HEK293 (cell line): Measurements from ENCODE around the gene MED10.

ENCODE experiments used
- CTCF ChIA-PET: fragments of 350-600 bp; formaldehyde crosslinking; extraction: SDS; loops from one replicate; lab custom pipeline; 2021; ENCODE audit warnings: antibody characterized with exemption; lab: Yijun Ruan, JAX
- POLR2A ChIA-PET: fragments of 300-600 bp; formaldehyde crosslinking; extraction: SDS; loops from one replicate; lab custom pipeline; 2020; ENCODE audit warnings: antibody characterized with exemption, inconsistent platforms; lab: Yijun Ruan, JAX
- H3K27ac ChIP-seq: fragments of 200-500 bp; sonication (Bioruptor generic); 2 replicates; pipeline ENCODE4 v1.5.1; 2014; ENCODE audit warnings: low read depth, low read length, control low read depth, inconsistent platforms; ENCODE audit errors: extremely low read depth
- H3K36me3 ChIP-seq, 2 experiments: fragments of 200-500 bp in 1 of 2; sonication (Bioruptor generic) in 1 of 2; 1 replicate in 1 of 2; 2 replicates in 1 of 2; pipeline ENCODE4 v1.5.1; 2014 to 2017; ENCODE audit warnings: inconsistent platforms in 2 of 2, low read length in 2 of 2; ENCODE audit not compliant: control insufficient read depth in 2 of 2, insufficient read depth in 1 of 2
- H3K4me1 ChIP-seq: fragments of 200-500 bp; sonication (Bioruptor generic); 2 replicates; pipeline ENCODE4 v1.5.1; 2014; ENCODE audit warnings: mild to moderate bottlenecking, low read length, inconsistent platforms; ENCODE audit not compliant: control insufficient read depth, insufficient read depth
- H3K4me3 ChIP-seq: 2 replicates; pipeline ENCODE4 v1.5.1; 2011; ENCODE audit warnings: low read depth, mild to moderate bottlenecking, control low read depth, low read length, moderate library complexity
- H3K9me3 ChIP-seq: fragments of 200-500 bp; sonication (Bioruptor generic); 2 replicates; pipeline ENCODE4 v1.5.1; 2014; ENCODE audit warnings: low read depth, low read length, inconsistent platforms; ENCODE audit not compliant: control insufficient read depth, insufficient read depth
- FEZF1 ChIP-seq: fragments of 450-650 bp; formaldehyde crosslinking; IDR thresholded peaks from 2 replicates; pipeline ENCODE4 v1.5.1; 2016; ENCODE audit warnings: missing biosample characterization, missing genetic modification characterization
- HOXA7 ChIP-seq: sonication (generic); formaldehyde crosslinking; IDR thresholded peaks from 2 replicates; pipeline ENCODE4 v1.8.1; 2022; ENCODE audit warnings: missing genetic modification reagents, borderline replicate concordance
- SALL2 ChIP-seq: fragments of 450-650 bp; formaldehyde crosslinking; IDR thresholded peaks from 2 replicates; pipeline ENCODE4 v1.5.0; 2017; ENCODE audit warnings: missing biosample characterization, mild to moderate bottlenecking, missing genetic modification characterization, borderline replicate concordance
- YY2 ChIP-seq: fragments of 450-650 bp; formaldehyde crosslinking; IDR thresholded peaks from 2 replicates; pipeline ENCODE4 v1.5.1; 2016; ENCODE audit warnings: missing biosample characterization, missing genetic modification characterization
- ZBTB1 ChIP-seq: fragments of 450-650 bp; formaldehyde crosslinking; IDR thresholded peaks from 2 replicates; pipeline ENCODE4 v1.5.1; 2016; ENCODE audit warnings: missing biosample characterization, missing genetic modification characterization
- ZFP37 ChIP-seq: fragments of 450-650 bp; formaldehyde crosslinking; IDR thresholded peaks from 2 replicates; pipeline ENCODE4 v1.5.1; 2016; ENCODE audit warnings: missing biosample characterization, missing genetic modification characterization
- ZIC2 ChIP-seq: fragments of 450-650 bp; formaldehyde crosslinking; IDR thresholded peaks from 2 replicates; pipeline ENCODE4 v1.5.1; 2016; ENCODE audit warnings: missing biosample characterization, missing genetic modification characterization
- ZNF175 ChIP-seq: fragments of 450-650 bp; formaldehyde crosslinking; IDR thresholded peaks from 2 replicates; pipeline ENCODE4 v1.5.1; 2016; ENCODE audit warnings: missing biosample characterization, missing genetic modification characterization
- ZNF23 ChIP-seq: fragments of 450-650 bp; formaldehyde crosslinking; IDR thresholded peaks from 2 replicates; pipeline ENCODE4 v1.5.1; 2016; ENCODE audit warnings: missing biosample characterization, missing genetic modification characterization, borderline replicate concordance
- ZNF350 ChIP-seq: fragments of 450-650 bp; formaldehyde crosslinking; IDR thresholded peaks from 2 replicates; pipeline ENCODE4 v1.5.0; 2017; ENCODE audit warnings: missing biosample characterization, mild to moderate bottlenecking, missing genetic modification characterization
- ZNF449 ChIP-seq: fragments of 450-650 bp; formaldehyde crosslinking; IDR thresholded peaks from 2 replicates; pipeline ENCODE4 v1.5.1; 2017; ENCODE audit warnings: missing biosample characterization, mild to moderate bottlenecking, missing genetic modification characterization, moderate library complexity
- ZNF529 ChIP-seq: fragments of 450-650 bp; formaldehyde crosslinking; IDR thresholded peaks from 2 replicates; pipeline ENCODE4 v1.5.1; 2017; ENCODE audit warnings: missing genetic modification characterization, missing biosample characterization; ENCODE audit not compliant: insufficient replicate concordance
- ZNF596 ChIP-seq: fragments of 450-650 bp; IDR thresholded peaks from 2 replicates; pipeline ENCODE4 v1.5.0; 2018; ENCODE audit warnings: missing biosample characterization, mild to moderate bottlenecking, missing genetic modification characterization, moderate library complexity
- ZNF660 ChIP-seq: fragments of 450-650 bp; IDR thresholded peaks from 2 replicates; pipeline ENCODE4 v1.5.1; 2018; ENCODE audit warnings: missing biosample characterization, mild to moderate bottlenecking, missing genetic modification characterization
- ZNF707 ChIP-seq: fragments of 450-650 bp; formaldehyde crosslinking; IDR thresholded peaks from 2 replicates; pipeline ENCODE4 v1.5.1; 2016; ENCODE audit warnings: missing biosample characterization, missing genetic modification characterization
- TF ChIP-seq, protein P1 (sequence below): fragments of 450-650 bp; formaldehyde crosslinking; IDR thresholded peaks from 2 replicates; pipeline ENCODE4 v1.5.1; 2016; ENCODE audit warnings: missing biosample characterization, missing genetic modification characterization
- TF ChIP-seq, protein P2 (sequence below): fragments of 450-650 bp; formaldehyde crosslinking; IDR thresholded peaks from 2 replicates; pipeline ENCODE4 v1.5.1; 2016; ENCODE audit warnings: missing biosample characterization, missing genetic modification characterization
- TF ChIP-seq, protein P3 (sequence below): fragments of 450-650 bp; formaldehyde crosslinking; IDR thresholded peaks from 2 replicates; pipeline ENCODE4 v1.5.1; 2016; ENCODE audit warnings: missing biosample characterization, missing genetic modification characterization
- TF ChIP-seq, protein P4 (sequence below): fragments of 450-650 bp; IDR thresholded peaks from 2 replicates; pipeline ENCODE4 v1.5.1; 2018; ENCODE audit warnings: missing biosample characterization, missing genetic modification characterization

The MED10 gene

DNA sequence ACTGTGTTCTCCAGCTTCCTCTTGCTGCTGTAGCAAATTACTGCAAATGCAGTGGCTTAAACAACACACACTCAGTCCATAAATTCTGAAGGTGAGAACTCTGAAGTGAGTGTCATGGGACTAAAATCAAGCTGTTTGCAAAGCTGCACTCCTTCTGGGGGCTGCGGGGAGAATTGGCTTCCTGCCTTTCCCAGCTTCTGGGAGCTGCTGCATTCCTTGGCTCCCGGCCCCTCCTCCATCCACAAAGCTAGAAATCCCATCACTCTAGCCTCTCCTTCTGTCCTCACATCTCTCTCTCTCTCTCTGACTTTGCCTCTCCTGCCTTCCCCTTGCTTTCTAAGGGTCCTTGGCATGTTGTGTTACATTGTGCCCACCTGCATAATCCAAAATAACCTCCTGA lies 14.2 kb upstream of the MED10 start:
- TF ChIP-seq YY2 (tag by site-specific recombination) = no peak
- no peak for TF ChIP-seq ZNF175 (tag by site-specific recombination)
- TF ChIP-seq SALL2 (tag by site-specific recombination) = no peak
- TF ChIP-seq, protein P1, sequence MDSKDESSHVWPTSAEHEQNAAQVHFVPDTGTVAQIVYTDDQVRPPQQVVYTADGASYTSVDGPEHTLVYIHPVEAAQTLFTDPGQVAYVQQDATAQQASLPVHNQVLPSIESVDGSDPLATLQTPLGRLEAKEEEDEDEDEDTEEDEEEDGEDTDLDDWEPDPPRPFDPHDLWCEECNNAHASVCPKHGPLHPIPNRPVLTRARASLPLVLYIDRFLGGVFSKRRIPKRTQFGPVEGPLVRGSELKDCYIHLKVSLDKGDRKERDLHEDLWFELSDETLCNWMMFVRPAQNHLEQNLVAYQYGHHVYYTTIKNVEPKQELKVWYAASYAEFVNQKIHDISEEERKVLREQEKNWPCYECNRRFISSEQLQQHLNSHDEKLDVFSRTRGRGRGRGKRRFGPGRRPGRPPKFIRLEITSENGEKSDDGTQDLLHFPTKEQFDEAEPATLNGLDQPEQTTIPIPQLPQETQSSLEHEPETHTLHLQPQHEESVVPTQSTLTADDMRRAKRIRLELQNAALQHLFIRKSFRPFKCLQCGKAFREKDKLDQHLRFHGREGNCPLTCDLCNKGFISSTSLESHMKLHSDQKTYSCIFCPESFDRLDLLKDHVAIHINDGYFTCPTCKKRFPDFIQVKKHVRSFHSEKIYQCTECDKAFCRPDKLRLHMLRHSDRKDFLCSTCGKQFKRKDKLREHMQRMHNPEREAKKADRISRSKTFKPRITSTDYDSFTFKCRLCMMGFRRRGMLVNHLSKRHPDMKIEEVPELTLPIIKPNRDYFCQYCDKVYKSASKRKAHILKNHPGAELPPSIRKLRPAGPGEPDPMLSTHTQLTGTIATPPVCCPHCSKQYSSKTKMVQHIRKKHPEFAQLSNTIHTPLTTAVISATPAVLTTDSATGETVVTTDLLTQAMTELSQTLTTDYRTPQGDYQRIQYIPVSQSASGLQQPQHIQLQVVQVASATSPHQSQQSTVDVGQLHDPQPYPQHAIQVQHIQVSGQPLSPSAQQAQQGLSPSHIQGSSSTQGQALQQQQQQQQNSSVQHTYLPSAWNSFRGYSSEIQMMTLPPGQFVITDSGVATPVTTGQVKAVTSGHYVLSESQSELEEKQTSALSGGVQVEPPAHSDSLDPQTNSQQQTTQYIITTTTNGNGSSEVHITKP = no peak
- no peak for TF ChIP-seq ZNF596 (tag by site-specific recombination)
- TF ChIP-seq ZNF449 (tag by site-specific recombination) = no peak
- no peak for TF ChIP-seq FEZF1 (tag by site-specific recombination)
- no peak for TF ChIP-seq HOXA7
- TF ChIP-seq, protein P2, sequence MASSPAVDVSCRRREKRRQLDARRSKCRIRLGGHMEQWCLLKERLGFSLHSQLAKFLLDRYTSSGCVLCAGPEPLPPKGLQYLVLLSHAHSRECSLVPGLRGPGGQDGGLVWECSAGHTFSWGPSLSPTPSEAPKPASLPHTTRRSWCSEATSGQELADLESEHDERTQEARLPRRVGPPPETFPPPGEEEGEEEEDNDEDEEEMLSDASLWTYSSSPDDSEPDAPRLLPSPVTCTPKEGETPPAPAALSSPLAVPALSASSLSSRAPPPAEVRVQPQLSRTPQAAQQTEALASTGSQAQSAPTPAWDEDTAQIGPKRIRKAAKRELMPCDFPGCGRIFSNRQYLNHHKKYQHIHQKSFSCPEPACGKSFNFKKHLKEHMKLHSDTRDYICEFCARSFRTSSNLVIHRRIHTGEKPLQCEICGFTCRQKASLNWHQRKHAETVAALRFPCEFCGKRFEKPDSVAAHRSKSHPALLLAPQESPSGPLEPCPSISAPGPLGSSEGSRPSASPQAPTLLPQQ (tag by site-specific recombination) = no peak
- no peak for TF ChIP-seq ZBTB1
- no peak for TF ChIP-seq ZFP37 (tag by site-specific recombination)
- TF ChIP-seq, protein P3, sequence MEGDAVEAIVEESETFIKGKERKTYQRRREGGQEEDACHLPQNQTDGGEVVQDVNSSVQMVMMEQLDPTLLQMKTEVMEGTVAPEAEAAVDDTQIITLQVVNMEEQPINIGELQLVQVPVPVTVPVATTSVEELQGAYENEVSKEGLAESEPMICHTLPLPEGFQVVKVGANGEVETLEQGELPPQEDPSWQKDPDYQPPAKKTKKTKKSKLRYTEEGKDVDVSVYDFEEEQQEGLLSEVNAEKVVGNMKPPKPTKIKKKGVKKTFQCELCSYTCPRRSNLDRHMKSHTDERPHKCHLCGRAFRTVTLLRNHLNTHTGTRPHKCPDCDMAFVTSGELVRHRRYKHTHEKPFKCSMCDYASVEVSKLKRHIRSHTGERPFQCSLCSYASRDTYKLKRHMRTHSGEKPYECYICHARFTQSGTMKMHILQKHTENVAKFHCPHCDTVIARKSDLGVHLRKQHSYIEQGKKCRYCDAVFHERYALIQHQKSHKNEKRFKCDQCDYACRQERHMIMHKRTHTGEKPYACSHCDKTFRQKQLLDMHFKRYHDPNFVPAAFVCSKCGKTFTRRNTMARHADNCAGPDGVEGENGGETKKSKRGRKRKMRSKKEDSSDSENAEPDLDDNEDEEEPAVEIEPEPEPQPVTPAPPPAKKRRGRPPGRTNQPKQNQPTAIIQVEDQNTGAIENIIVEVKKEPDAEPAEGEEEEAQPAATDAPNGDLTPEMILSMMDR (tag by site-specific recombination) = no peak
- TF ChIP-seq, protein P4, sequence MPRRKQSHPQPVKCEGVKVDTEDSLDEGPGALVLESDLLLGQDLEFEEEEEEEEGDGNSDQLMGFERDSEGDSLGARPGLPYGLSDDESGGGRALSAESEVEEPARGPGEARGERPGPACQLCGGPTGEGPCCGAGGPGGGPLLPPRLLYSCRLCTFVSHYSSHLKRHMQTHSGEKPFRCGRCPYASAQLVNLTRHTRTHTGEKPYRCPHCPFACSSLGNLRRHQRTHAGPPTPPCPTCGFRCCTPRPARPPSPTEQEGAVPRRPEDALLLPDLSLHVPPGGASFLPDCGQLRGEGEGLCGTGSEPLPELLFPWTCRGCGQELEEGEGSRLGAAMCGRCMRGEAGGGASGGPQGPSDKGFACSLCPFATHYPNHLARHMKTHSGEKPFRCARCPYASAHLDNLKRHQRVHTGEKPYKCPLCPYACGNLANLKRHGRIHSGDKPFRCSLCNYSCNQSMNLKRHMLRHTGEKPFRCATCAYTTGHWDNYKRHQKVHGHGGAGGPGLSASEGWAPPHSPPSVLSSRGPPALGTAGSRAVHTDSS (tag by site-specific recombination) = no peak
- TF ChIP-seq ZNF660 (tag by site-specific recombination) = no peak
- TF ChIP-seq ZIC2 (tag by site-specific recombination) = no peak
- TF ChIP-seq ZNF350 (tag by site-specific recombination) = no peak
- no peak for TF ChIP-seq ZNF707 (tag by site-specific recombination)
- no peak for TF ChIP-seq ZNF529 (tag by site-specific recombination)
- no peak for TF ChIP-seq ZNF23 (tag by site-specific recombination)
- no peak overlapping the region for H3K27ac ChIP-seq
- H3K9me3 ChIP-seq = no peaks in the 10 kb centered on the region

More for the DNA sequence above, 14.2 kb upstream of the MED10 start:
- ChIA-PET POLR2A (no interaction called here), CTCF (no interaction called here)
- H3K36me3 ChIP-seq = no peaks in the 10 kb centered on the region
- H3K4me1 ChIP-seq = no peaks in the 10 kb centered on the region
- no peak overlapping the region for H3K4me3 ChIP-seq
